Hepatocyte (in vitro differentiated cells): ENCODE measurements around the gene GOLGA6L6.
"Not testable (repeated sequence)": the region's sequence is repeated elsewhere in the genome, so short reads cannot be mapped to it uniquely, and the experiment has no call there.

ENCODE experiments used
- EZH2 ChIP-seq: fragments of 200-600 bp; sonication (generic); IDR thresholded peaks from 2 replicates; pipeline ENCODE4 v1.6.1; 2016; ENCODE audit warnings: antibody characterized with exemption, mild to moderate bottlenecking, borderline replicate concordance
- EZH2phosphoT487 ChIP-seq: fragments of 200-600 bp; sonication (generic); IDR thresholded peaks from one replicate; pipeline ENCODE4 v1.6.1; 2018; ENCODE audit warnings: antibody characterized with exemption, mild to moderate bottlenecking, low read depth, moderate library complexity; ENCODE audit not compliant: unreplicated experiment, severe bottlenecking
- TF ChIP-seq, protein P1 (sequence below): fragments of 200-600 bp; sonication (generic); IDR thresholded peaks from 2 replicates; pipeline ENCODE4 v1.5.1; 2016; ENCODE audit warnings: antibody characterized with exemption, mild to moderate bottlenecking; ENCODE audit not compliant: poor library complexity

DNA sequence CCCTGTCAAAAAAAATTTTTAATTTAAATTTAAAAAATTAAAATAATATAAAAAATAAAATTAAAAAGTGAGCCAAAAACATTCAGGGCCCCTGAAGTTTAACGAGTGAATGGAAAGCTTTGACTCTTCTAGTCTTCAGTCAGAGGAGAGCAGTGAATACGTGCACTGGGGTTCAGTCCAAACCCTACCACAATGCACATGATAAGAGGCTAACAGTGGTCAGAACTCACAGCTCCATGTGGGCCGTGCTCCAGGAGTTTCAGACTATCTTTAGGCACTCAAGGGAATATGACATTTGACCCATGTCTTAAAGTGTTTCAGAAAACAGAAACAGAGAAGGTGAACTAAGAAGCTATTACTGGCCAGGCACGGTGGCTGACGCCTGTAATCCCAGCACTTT lies 48.6 kb downstream of the GOLGA6L6 start:
- TF ChIP-seq, protein P1, sequence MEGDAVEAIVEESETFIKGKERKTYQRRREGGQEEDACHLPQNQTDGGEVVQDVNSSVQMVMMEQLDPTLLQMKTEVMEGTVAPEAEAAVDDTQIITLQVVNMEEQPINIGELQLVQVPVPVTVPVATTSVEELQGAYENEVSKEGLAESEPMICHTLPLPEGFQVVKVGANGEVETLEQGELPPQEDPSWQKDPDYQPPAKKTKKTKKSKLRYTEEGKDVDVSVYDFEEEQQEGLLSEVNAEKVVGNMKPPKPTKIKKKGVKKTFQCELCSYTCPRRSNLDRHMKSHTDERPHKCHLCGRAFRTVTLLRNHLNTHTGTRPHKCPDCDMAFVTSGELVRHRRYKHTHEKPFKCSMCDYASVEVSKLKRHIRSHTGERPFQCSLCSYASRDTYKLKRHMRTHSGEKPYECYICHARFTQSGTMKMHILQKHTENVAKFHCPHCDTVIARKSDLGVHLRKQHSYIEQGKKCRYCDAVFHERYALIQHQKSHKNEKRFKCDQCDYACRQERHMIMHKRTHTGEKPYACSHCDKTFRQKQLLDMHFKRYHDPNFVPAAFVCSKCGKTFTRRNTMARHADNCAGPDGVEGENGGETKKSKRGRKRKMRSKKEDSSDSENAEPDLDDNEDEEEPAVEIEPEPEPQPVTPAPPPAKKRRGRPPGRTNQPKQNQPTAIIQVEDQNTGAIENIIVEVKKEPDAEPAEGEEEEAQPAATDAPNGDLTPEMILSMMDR = not testable (repeated sequence)
- TF ChIP-seq EZH2, EZH2phosphoT487: not testable (repeated sequence)
